ENCODE data around the gene RYR2. TPM values are rescaled to one million over a fixed set of nuclear protein-coding genes. Genes with fewer than 3 reads are reported as not detected.

RYR2 gene
- polyA plus RNA-seq, 1 of the 3 experiments (the other 2 are of a cell fraction), result under 0.01 TPM

- Histone ChIP-seq H3K9ac (no peak overlapping the region), H3K79me2 (ENCODE audit: insufficient read depth) (no peaks in the 10 kb centered on the region), H3K9me3 (0 out of 2 replicates have a peak, but pooled peaks cover 4% of the 10 kb centered on the region), H3K4me2 (no peak overlapping the region), H3F3A (replicated peaks; ENCODE audit: insufficient read depth) (no peaks in the 10 kb centered on the region), H4K20me1 (ENCODE audit: insufficient read depth) (no peaks in the 10 kb centered on the region), H2AFZ (ENCODE audit: low read depth) (no peak overlapping the region), H3K4me3 (ENCODE audit: low read depth in 2 of 2, low read length in 1 of 2) (no peak overlapping the region), H3K4me1 (ENCODE audit: control insufficient read depth in 1 of 2, insufficient read depth in 2 of 2, low read depth in 1 of 2, low read length in 1 of 2) (no peaks in the 10 kb centered on the region; a peak in 1 of 4 replicates), H3K27me3 (ENCODE audit: insufficient read depth) (no peaks in the 10 kb centered on the region), H3K36me3 (replicated peaks in 1 of 2; ENCODE audit: control insufficient read depth in 1 of 2, insufficient read depth in 2 of 2, low read length in 1 of 2) (no peaks in the 10 kb centered on the region), H3K9me2 (no peaks in the 10 kb centered on the region), H3K27ac (ENCODE audit: low read depth in 2 of 2, low read length in 1 of 2) (no peak overlapping the region)
- ChIA-PET CTCF (interaction anchor here (0.7 to 0.9 kb wide), 2 partner anchors 21 to 30 kb away, joined by 3 read pairs; no protein-coding TSS in a partner anchor), POLR2A (interaction anchor here (1.4 kb wide), 1 partner anchor 10 kb away, joined by 3 read pairs; no protein-coding TSS in a partner anchor)
- DNase-seq, result peak; percentile 12
- 6% methylated on average over 3 of the region's 3 CpGs for WGBS (ENCODE audit: low lambda C conversion rate)
- TF ChIP-seq EP300 (IDR thresholded peaks at IDR 0.05; ENCODE audit: borderline replicate concordance in 1 of 2, low read depth in 1 of 2, low read length in 1 of 2), result peak in 1 of 2 experiments; percentile 36; a peak in 1 of 4 replicates
- no peak for TF ChIP-seq USF1 (IDR thresholded peaks at IDR 0.05; ENCODE audit: borderline replicate concordance, low read depth)
Measured at GRCh38 chr1:237340892-237341291, 298.9 kb downstream of the RYR2 start.

- H3K36me3 ChIP-seq (replicated peaks in 1 of 2; ENCODE audit: control insufficient read depth in 1 of 2, insufficient read depth in 2 of 2, low read length in 1 of 2), result no peaks in the 10 kb centered on the region
- H3F3A ChIP-seq (replicated peaks; ENCODE audit: insufficient read depth), result no peaks in the 10 kb centered on the region
- POLR2A ChIA-PET, result interaction anchor here (1.4 kb wide), 1 partner anchor 11 kb away, joined by 3 read pairs; no protein-coding TSS in a partner anchor
- H3K79me2 ChIP-seq (ENCODE audit: insufficient read depth), result no peaks in the 10 kb centered on the region
- CTCF ChIA-PET, result no interaction called here
- H3K27me3 ChIP-seq (ENCODE audit: insufficient read depth), result no peaks in the 10 kb centered on the region
- no peaks in the 10 kb centered on the region for H4K20me1 ChIP-seq (ENCODE audit: insufficient read depth)
- no peak for DNase-seq
- no peak overlapping the region for H2AFZ ChIP-seq (ENCODE audit: low read depth)
- no peak overlapping the region for H3K4me3 ChIP-seq (ENCODE audit: low read depth in 2 of 2, low read length in 1 of 2)
- TF ChIP-seq SIN3A (IDR thresholded peaks at IDR 0.05; ENCODE audit: borderline replicate concordance, low read depth, low read length) (no peak), GATA2 (CRISPR knock-in tag; IDR thresholded peaks at IDR 0.05) (no peak), IRF3 (IDR thresholded peaks at IDR 0.05; ENCODE audit: low read depth, low read length) (no peak), POLR2AphosphoS5 (IDR thresholded peaks at IDR 0.05; ENCODE audit: low read depth, low read length) (no peak), ZBTB33 (IDR thresholded peaks at IDR 0.05; ENCODE audit: borderline replicate concordance, low read depth) (no peak), CHD2 (IDR thresholded peaks at IDR 0.05; ENCODE audit: low read length, partially characterized antibody) (no peak)
- no peak overlapping the region for H3K27ac ChIP-seq (ENCODE audit: low read depth in 2 of 2, low read length in 1 of 2)
- 0 out of 2 replicates have a peak, but pooled peaks cover 4% of the 10 kb centered on the region for H3K9me3 ChIP-seq
- no peaks in the 10 kb centered on the region; a peak in 1 of 4 replicates for H3K4me1 ChIP-seq (ENCODE audit: control insufficient read depth in 1 of 2, insufficient read depth in 2 of 2, low read depth in 1 of 2, low read length in 1 of 2)
- H3K4me2 ChIP-seq, result no peak overlapping the region
- H3K9me2 ChIP-seq, result no peaks in the 10 kb centered on the region
- WGBS (ENCODE audit: low lambda C conversion rate), result 49% methylated on average over 3 of the region's 3 CpGs
- no peak overlapping the region for H3K9ac ChIP-seq
Measured at GRCh38 chr1:237341391-237341790, 299.4 kb downstream of the RYR2 start.

All from SK-N-SH (cell line).